CD4-positive, alpha-beta T cell treated with Interleukin-12 subunit alpha and Interleukin-12 subunit beta, for 1 hour (primary cell): ENCODE data around the gene AGPAT3.

ENCODE experiments used
- DNase-seq: peaks from one replicate; pipeline ENCODE4 v3.0.0-alpha.2; 2020

AGPAT3 gene

DNA sequence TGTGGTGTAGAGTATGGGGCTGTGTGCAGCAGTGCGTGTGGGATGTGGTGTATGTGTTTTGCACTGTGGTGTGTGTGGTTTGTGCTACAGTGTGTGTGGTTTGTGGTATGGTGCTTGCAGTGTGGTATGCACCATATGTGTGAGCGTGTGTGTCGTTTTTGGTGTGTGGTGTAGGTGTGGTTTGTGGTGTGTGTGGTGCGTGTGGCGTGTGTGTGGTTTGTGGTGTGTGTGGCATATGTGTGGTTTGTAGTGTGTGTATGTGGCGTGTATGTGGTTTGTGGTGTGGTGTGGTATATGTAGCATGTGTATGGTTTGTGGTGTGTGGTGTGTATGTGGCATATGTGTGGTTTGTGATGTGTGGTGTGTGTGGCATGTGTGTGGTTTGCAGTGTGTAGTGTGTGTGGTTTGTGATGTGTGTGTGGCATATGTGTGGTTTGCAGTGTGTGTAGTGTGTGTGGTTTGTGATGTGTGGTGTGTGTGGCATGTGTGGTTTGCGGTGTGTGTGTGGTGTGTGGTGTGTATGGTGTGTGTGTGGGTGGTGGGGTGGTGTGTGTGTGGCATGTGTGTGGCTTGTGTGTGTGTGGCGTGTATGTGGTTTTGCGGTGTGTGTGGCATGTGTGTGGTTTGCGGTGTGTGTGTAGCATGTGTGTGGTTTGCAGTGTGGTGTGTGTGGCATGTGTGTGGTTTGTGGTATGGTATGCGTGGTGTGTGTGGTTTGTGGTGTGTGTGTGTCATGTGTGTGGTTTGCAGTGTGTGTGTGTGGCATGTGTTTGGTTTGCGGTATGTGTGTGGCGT lies 93.5 kb downstream of the AGPAT3 start:
- peak; percentile 32 for DNase-seq

DNA sequence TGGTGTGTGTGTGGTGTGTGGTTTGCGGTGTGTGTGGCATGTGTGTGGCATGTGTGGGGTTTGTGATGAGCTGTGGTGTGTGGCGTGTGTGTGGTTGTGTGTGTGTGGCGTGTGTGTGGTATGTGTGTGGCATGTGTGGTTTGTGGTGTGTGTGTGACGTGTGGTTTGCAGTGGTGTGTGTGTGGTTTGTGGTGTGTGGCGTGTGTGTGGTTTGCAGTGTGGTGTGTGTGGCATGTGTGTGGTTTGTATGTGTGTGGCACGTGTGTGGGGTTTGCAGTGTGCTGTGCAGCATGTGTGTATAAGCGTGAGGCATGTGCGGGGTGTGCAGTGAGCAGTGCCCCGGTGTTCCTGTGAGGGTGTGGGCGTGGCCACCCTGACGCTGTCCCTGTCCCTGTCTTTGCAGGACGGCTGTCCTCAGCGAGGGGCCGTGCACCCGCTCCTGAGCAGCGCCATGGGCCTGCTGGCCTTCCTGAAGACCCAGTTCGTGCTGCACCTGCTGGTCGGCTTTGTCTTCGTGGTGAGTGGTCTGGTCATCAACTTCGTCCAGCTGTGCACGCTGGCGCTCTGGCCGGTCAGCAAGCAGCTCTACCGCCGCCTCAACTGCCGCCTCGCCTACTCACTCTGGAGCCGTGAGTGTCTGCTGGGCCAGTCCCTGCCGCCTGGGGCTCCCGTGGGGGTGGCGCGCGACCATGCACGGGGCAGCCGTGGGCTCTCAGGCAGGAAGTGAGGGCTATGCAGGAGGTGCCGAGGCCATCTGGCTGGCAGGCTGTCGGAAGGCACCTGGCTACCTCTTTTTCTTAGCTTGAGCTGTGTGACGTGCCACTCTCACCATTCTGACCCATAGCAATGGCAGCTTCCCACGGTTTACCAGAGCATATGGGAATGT lies 94.5 kb downstream of the AGPAT3 start:
- peak; percentile 30 for DNase-seq

DNA sequence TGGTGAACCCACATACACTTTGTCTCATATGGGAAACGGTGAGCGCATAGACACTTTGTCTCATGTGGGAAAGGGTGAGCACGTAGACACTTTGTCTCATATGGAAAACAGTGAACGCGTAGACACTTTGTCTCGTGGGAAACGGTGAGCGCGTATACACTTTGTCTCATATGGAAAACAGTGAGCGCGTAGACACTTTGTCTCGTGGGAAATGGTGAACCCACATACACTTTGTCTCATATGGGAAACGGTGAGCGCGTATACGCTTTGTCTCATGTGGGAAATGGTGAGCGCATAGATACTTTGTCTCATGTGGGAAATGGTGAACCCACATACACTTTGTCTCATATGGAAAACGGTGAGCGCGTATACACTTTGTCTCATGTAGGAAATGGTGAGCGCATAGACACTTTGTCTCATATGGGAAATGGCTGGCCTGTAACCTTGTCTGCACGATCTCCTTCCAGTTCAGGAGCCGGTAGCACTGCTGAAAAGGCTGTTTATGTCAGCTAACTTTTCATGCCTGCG lies 96.4 kb downstream of the AGPAT3 start:
- DNase-seq: no peak

DNA sequence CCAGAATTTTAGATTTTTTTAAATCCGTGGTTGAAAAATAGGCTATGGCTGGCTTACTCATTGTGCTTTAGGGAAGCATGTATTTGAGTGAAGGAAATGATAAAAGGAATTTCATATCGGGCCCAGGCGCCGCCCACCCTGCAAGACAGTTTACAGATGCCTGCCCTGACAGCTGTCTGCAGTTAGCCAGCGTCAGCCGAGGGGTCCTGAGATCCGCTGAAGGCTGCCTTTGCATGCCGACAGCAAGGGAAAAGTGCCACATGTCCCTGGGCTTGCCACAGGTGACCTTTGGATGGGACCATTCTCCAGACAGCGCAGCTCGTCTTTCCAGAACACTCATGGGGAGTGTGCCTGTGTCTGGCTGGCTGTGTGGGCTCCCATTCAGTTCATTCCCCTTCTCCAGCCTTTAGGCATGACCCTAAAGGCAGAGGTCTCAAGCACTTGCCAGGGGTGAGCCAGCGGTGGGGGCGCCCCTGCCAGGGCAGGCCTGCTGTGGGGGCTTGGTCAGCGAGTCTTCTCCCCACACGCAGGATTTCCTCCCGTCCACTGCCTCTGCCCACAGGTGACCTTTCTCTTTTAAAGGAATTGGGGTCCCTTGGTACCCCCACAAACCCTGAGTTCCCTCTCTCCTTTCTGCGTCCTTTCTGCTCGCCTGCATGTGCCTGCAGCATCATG lies 101.0 kb downstream of the AGPAT3 start:
- DNase-seq: no peak

- no peak for DNase-seq
Observed at GRCh38 chr21:43966946-43967512, 102.0 kb downstream of the AGPAT3 start.

DNA sequence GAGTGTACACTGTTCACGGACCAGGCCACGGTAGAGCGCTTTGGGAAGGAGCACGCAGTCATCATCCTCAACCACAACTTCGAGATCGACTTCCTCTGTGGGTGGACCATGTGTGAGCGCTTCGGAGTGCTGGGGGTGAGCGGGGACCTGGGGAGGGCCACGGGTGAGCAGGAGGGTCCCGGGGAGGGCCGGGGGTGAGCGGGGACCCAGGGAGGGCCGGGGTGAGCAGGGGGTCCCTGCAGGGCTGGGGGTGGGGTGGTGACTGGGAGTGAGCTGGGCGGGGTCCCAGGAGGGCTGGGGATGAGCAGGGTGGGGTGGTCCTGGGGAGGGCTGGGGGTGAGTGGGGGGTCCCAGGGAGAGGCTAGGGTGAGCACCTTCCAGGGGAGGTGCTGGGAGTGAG lies 103.0 kb downstream of the AGPAT3 start:
- no peak for DNase-seq

- no peak for DNase-seq
Observed at GRCh38 chr21:43968410-43969114, 103.5 kb downstream of the AGPAT3 start.

- DNase-seq: no peak
Observed at GRCh38 chr21:43969115-43969444, 104.1 kb downstream of the AGPAT3 start.

DNA sequence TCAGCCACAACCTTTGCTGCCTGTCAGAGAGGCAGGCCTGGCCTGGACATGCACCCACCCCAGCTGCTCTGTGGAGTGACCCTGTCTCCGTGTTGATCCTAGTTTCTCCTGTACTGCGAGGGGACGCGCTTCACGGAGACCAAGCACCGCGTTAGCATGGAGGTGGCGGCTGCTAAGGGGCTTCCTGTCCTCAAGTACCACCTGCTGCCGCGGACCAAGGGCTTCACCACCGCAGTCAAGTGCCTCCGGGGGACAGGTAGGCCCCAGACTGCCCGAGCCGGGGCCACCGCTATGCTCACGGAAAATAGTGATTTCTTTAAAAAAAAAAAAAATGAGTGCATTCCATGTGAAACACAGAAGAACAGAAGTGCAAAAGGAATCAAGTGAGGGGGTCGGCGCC lies 105.5 kb downstream of the AGPAT3 start:
- no peak for DNase-seq

DNA sequence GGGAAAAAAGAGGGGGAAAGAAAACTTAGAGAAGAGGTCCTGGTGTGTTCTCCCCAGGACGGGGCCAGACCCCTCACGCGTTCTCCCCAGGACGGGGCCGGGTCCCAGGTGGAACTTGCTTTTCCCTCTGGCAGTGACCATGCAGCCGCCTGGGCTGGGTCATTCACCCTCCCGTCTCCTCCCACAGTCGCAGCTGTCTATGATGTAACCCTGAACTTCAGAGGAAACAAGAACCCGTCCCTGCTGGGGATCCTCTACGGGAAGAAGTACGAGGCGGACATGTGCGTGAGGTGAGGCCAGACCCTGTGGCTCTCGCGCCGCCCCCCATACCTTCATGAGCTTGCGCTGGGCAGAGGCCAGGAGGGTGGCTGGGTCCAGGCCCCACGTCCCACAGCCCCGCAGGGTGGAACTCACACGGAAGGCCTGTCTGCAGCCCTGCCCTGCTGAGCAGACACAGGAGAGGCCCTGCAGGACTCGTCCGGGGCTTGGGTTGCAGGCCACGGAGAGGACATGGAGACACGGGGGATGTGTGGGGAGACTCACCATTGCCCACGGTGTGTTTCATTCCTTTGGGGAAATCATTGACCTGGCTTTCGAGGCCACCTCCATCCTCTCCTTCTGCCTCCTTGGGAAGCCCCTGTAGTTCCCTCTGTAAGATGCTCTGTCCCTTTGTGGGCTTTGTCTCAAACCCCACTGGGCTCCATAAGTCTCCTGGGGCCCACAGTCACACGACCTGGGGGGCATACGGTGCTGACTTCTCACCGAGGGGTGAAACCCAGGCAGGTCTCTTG lies 106.4 kb downstream of the AGPAT3 start:
- no peak for DNase-seq

GRCh38 chr21:43971992-43972255 lies 106.9 kb downstream of the AGPAT3 start:
- no peak for DNase-seq

GRCh38 chr21:43972850-43973633 lies 108.0 kb downstream of the AGPAT3 start:
- no peak for DNase-seq

GRCh38 chr21:43973634-43973955 lies 108.6 kb downstream of the AGPAT3 start:
- DNase-seq: no peak

- no peak for DNase-seq
Observed at GRCh38 chr21:43974791-43975468, 109.9 kb downstream of the AGPAT3 start.

- peak; percentile 81 for DNase-seq
Observed at GRCh38 chr21:43975469-43976098, 110.6 kb downstream of the AGPAT3 start.

GRCh38 chr21:43976661-43977060 lies 111.6 kb downstream of the AGPAT3 start:
- DNase-seq: no peak

DNA sequence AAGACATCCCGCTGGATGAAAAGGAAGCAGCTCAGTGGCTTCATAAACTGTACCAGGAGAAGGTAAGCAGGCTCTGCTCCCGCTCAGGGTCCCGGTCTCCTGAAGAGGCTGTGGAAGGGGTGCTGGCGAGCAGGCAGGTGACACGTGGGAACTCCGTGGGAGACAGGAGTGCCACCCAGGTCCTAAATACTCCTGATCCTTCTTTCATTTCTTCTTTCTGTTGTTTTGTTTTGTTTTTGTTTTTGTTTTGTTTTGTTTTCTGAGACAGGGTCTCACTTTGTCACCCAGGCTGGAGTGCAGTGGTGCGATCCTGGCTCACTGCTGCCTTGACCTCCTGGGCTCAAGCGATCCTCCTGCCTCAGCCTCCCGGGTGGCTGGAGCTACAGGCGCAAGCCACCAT lies 113.0 kb downstream of the AGPAT3 start:
- no peak for DNase-seq

GRCh38 chr21:43979654-43980053 lies 114.6 kb downstream of the AGPAT3 start:
- no peak for DNase-seq

DNA sequence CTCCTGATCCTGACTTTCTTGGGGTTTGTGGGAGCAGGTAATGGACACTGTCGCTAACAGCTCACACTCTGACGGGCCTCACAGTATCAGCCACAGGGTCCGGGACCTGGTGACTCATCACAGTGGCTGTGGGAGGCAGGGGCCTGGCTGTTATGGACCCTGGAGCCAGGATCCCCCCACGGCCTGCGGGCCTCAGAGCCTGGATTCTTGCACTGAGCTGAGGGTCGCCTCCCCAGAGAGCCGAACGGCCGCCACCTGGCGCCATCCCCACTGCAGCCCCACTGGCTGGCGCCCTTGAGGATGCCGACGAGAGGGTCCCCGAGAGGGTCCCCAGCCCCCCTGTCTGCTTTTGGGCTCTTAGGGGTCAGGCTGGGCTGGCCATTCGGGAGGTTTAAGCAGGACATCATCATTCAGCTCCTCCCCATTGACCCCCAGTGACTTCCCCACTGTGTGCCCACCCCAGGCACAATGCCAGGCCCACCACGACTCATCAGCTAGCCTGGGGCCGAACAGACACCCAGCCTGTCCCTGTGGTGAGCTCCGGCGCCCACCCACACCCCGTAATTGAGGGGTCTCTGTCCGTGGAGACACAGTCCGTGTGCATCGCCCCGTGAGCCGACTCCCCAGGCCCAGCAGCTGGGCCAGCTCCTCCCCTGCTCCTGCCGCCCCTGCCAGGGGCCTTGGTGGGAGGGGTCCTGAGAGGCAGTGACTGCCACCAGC lies 116.3 kb downstream of the AGPAT3 start:
- no peak for DNase-seq

DNA sequence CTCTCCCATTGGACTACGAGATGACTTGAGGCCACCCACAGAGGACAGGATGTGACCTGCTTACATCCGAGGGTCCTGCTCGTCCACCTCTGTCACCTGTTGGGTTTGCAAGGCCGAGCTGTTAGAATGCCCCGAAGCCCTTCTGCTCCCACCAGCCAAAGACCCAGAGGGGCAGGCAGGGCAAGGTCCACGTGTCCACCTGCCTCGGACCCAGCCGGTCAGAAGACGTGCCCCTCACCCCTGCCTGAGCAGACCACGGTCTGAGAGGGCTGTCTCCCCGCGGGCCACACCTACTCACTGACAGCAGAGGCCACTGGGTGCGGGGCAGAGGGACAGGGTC lies 116.8 kb downstream of the AGPAT3 start:
- no peak for DNase-seq
